ENCODE measurements around the gene MICAL2. TPM values are rescaled to one million over a fixed set of nuclear protein-coding genes. Genes with fewer than 3 reads are reported as not detected.

Gene MICAL2
- total RNA-seq, 1 donor from 2014 or later = 237 TPM

DNA sequence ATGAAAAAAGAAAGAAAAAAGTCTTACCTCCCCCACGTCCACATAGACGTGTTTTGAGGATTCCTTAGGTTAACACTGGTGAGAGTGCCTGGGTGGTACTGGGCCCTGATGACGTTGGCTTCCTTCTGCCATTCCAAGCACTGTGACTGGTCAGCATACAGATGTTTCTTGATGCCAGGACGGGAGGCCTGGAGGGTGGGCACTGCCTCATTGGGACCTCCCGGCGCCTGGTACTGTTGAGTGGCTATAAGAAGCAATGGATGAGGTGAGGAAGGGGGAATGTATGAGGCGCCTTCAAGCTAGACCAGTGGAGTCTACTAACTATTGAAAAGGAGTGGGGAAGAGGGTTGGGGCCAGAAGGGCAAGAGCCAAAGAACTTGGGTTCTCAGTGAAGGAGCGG is 45.3 kb downstream of the MICAL2 start:
- Histone ChIP-seq H3K36me3 (peaks cover 28 to 33% of the 10 kb centered on the region in 2 donors), H3K4me3 (no peak overlapping the region), H3K27ac (peak overlapping the region; percentile 98), H3K27me3 (no peaks in the 10 kb centered on the region), H3K4me1 (peaks cover 46 to 71% of the 10 kb centered on the region in 2 donors), H3K9me3 (no peaks in the 10 kb centered on the region)
- DNase-seq (ENCODE audit: low spot score in 2 of 2) = peak in 1 of 2 donors; percentile 61
- intact Hi-C loops (cut with DNase I) = loop anchor here (2.0 kb wide), 1 partner anchor 17 kb away; no protein-coding TSS in a partner anchor
- TF ChIP-seq, protein P1, sequence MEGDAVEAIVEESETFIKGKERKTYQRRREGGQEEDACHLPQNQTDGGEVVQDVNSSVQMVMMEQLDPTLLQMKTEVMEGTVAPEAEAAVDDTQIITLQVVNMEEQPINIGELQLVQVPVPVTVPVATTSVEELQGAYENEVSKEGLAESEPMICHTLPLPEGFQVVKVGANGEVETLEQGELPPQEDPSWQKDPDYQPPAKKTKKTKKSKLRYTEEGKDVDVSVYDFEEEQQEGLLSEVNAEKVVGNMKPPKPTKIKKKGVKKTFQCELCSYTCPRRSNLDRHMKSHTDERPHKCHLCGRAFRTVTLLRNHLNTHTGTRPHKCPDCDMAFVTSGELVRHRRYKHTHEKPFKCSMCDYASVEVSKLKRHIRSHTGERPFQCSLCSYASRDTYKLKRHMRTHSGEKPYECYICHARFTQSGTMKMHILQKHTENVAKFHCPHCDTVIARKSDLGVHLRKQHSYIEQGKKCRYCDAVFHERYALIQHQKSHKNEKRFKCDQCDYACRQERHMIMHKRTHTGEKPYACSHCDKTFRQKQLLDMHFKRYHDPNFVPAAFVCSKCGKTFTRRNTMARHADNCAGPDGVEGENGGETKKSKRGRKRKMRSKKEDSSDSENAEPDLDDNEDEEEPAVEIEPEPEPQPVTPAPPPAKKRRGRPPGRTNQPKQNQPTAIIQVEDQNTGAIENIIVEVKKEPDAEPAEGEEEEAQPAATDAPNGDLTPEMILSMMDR (IDR thresholded peaks at IDR 0.05) = no peak

DNA sequence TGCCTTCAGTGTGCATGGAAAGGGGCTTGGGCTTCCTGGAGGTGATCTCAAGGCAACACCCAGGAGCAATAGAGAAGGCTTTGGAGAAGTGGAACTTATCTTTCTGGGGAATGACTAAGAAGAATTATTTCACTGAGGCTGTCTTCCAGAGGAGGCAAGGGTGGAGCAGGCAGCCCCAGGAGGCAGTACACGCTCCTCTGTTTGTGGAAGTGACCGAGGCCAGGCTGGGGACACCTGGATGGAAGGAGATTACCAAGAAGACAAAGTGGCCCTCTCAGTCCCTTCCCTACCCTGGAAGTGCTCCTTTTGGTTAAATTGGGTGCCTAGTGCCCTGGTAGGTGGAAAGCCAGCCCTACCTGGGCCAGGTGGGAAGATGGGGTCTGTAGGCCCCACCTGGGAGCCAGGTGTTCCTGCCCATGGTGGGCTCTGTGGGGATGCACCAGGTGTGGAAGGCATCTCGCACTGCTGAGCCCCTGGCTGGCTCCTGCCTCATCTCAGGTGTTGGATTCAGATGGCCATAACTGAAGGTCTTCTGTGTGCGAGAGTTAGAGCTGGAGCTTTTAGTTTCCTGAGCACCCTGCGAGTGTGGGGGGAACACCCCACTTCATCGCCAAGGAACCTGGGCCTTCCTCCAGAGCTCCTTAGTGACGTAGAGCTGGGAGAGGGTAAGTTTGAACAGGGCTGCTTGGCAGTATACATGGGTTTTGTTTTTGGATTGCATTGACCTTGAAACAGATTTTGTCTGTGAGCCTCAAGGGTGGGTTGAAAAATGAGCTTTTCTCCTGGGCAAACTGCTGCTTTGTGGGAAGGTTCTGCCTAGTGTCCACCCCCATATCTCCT is 46.1 kb downstream of the MICAL2 start:
- H3K4me1 ChIP-seq = peaks cover 49 to 74% of the 10 kb centered on the region in 2 donors
- peak overlapping the region; percentile 98 for H3K27ac ChIP-seq
- peak in 1 of 2 donors; percentile 62 for DNase-seq (ENCODE audit: low spot score in 2 of 2)

DNA sequence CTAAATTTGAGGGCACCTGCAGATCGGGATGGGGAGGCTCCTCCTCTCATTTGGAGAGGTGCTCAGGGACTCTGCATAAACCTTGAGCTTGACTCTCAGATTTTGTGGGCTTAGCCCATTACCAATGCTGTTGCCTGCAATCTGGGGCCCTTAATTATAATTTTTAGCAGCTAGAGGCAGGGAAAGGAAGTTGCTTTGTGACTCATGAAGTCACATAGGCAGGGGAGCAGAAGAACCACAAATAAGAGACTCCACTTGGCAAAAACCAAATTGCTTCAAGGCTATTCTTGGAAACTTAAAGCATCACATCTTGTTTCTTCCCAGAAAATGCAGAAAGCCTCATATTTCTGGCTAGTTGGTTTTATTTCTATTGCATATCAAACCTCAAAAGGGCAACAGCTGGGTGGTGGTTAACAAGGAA is 46.9 kb downstream of the MICAL2 start:
- H3K27ac ChIP-seq = peak overlapping the region; percentile 98

More for the DNA sequence above, 46.1 kb downstream of the MICAL2 start:
- Histone ChIP-seq H3K27me3 (no peaks in the 10 kb centered on the region), H3K4me3 (no peak overlapping the region), H3K9me3 (no peaks in the 10 kb centered on the region), H3K36me3 (peaks cover 28 to 33% of the 10 kb centered on the region in 2 donors)
- intact Hi-C loops (cut with DNase I) = loop anchor here (2.0 kb wide), 1 partner anchor 18 kb away; no protein-coding TSS in a partner anchor
- TF ChIP-seq, protein P1 (IDR thresholded peaks at IDR 0.05) = no peak

DNA sequence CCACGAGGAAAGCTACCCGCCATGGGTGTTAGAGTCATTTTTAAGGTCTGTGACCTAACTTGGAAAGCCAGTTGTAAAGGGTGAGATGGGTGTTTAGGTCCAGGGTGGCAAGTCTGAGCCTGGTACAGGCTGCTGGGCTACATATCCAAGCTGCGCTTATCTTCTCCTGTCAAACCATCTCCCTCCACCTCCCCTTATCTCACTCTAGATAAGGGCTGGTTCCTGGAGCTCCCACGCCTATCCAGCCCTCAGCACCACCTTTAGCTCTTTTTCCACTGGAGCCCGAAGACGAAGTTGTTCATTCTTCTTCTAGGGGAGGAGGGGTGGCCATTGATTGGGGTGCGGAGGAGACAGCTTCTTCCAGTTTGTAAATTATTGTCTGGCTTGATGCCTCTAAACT is 48.5 kb downstream of the MICAL2 start:
- DNase-seq (ENCODE audit: low spot score in 2 of 2) = peak in 1 of 2 donors; percentile 56
- intact Hi-C loops (cut with DNase I) = no loop called here
- Histone ChIP-seq H3K4me3 (peak overlapping the region in 1 of 2 donors; percentile 4), H3K9me3 (no peaks in the 10 kb centered on the region), H3K4me1 (peaks cover 67 to 89% of the 10 kb centered on the region in 2 donors), H3K27ac (peak overlapping the region; percentile 98), H3K36me3 (peaks cover 32 to 33% of the 10 kb centered on the region in 2 donors), H3K27me3 (no peaks in the 10 kb centered on the region)
- TF ChIP-seq, protein P1 (IDR thresholded peaks at IDR 0.05) = no peak

More for the DNA sequence above, 46.9 kb downstream of the MICAL2 start:
- intact Hi-C loops (cut with DNase I) = loop anchor here (2.0 kb wide), 1 partner anchor 18 kb away; no protein-coding TSS in a partner anchor
- H3K4me3 ChIP-seq = no peak overlapping the region
- TF ChIP-seq, protein P1 (IDR thresholded peaks at IDR 0.05) = no peak
- no peaks in the 10 kb centered on the region for H3K9me3 ChIP-seq
- H3K4me1 ChIP-seq = peaks cover 54 to 78% of the 10 kb centered on the region in 2 donors
- no peaks in the 10 kb centered on the region for H3K27me3 ChIP-seq
- peak in 1 of 2 donors; percentile 72 for DNase-seq (ENCODE audit: low spot score in 2 of 2)
- H3K36me3 ChIP-seq = peaks cover 31 to 37% of the 10 kb centered on the region in 2 donors

DNA sequence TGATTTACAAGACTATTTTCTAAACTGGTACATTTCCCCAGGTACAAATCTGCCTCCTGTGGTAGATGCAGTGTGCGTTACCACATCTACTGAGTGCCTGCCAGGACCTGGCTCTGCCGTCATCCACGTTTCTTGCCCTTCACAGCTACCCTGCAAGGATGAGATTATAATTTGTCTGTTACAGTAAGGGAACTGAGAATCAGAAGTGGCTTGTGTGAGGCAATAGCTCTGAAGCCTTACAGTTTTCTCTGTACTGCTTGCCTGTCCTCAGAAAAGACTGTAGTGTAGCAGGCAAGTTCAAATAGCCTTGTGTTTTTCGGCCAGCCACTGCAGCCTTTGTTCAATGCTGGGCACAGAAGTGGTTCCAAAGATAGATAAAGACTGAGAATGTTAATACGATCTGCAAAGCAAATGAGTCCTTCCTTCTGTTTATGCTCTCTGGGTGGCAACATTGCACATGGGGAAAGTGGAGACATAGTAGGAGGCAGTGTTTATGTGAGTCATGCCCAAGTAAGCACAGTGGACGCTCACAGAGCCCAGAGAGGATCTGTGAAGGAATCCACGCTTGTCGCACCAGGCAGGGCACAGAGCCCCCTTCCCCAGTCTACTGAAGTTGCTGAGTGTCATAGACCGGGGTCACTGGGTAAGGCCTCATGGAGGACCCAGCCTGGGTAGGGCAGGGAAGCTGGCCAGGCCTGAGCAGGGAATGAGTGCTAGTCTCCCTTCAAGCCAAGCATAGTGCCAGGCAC is 49.1 kb downstream of the MICAL2 start:
- peaks cover 74 to 90% of the 10 kb centered on the region in 2 donors for H3K4me1 ChIP-seq
- DNase-seq (ENCODE audit: low spot score in 2 of 2) = peak in 1 of 2 donors; percentile 82

More for the DNA sequence above, 49.1 kb downstream of the MICAL2 start:
- intact Hi-C loops (cut with DNase I) = loop anchor here (2.0 kb wide), 1 partner anchor 49 kb away; the partner anchor contains the start of gene MICAL2
- TF ChIP-seq, protein P1 (IDR thresholded peaks at IDR 0.05) = no peak
- Histone ChIP-seq H3K9me3 (no peaks in the 10 kb centered on the region), H3K36me3 (peaks cover 27 to 29% of the 10 kb centered on the region in 2 donors), H3K27me3 (no peaks in the 10 kb centered on the region), H3K27ac (peak overlapping the region; percentile 98), H3K4me3 (peak overlapping the region in 1 of 2 donors; percentile 26)

Data from ascending aorta (tissue), 2 donors.